Dedifferentiated amniotic fluid mesenchymal stem cell (primary cell): ENCODE results near the gene KLK13.

ENCODE experiments used
- DNase-seq: peaks from one replicate; pipeline ENCODE4 v3.0.0-alpha.2; 2016; ENCODE audit errors: extremely low spot score

KLK13 gene

DNA sequence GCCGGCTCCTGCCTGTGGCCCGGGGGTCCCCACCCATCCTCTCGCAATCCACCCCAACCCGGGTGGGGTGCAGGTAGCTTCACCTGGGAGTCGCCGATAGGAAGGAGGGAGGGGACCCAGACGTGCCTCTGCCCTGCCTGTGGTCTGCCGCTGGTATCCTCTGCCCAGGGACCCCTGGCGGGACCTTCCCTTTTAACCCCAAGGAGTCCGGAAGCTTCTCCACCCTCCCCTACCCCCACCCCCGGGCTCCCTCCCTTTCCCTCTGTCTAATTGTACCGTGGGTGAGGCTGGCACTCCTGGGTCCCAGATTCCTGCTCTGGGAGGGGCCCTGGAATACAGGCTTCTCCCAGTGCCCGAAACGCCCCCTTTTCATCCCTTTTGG lies 45.4 kb downstream of the KLK13 start, which contains the start of gene KLK10:
TSS of gene KLK10 (minus strand) at position 166 of the 382 bp plus-strand sequence. CDS start 579 bp downstream, outside the sequence.
- no peak for DNase-seq

DNA sequence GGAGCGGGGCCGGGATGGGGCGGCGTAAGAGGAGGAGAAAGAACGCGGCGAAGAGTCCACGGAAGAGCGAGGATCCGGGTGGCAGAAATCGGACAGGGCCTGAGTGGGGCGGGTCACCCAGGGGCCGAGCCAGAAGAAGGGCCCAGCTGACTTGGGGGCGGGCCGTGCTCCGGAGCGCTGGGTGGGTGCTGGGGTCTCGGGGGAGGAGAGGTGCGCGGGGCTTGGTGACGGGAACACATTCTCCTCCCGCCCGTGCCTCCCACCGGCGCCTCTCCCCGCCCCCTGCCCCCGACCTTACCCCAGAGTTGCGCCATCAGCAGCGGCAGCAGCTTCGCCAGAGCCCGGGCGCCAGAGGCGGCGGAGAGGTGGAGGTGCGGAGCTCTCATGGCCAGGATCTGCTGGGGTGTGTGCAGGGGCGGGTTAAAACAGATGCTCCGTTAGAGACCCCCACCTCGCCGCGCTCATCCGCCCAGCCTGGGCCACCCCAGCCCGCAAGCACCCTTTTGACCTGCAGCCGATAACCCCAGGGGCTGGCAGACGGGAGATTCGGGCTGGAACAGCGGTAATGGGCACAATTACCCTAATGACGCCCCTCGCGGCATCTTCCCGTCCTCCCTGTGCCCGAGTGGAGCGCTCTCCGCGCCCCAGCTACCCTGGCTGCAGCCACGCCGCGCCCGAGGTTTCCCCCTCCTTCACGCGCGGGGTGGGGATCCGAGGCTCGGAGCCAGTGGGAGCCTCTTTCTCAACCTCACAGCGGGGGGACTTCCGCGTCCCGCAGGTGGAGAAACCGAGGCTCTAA lies 45.9 kb downstream of the KLK13 start:
- no peak for DNase-seq

DNA sequence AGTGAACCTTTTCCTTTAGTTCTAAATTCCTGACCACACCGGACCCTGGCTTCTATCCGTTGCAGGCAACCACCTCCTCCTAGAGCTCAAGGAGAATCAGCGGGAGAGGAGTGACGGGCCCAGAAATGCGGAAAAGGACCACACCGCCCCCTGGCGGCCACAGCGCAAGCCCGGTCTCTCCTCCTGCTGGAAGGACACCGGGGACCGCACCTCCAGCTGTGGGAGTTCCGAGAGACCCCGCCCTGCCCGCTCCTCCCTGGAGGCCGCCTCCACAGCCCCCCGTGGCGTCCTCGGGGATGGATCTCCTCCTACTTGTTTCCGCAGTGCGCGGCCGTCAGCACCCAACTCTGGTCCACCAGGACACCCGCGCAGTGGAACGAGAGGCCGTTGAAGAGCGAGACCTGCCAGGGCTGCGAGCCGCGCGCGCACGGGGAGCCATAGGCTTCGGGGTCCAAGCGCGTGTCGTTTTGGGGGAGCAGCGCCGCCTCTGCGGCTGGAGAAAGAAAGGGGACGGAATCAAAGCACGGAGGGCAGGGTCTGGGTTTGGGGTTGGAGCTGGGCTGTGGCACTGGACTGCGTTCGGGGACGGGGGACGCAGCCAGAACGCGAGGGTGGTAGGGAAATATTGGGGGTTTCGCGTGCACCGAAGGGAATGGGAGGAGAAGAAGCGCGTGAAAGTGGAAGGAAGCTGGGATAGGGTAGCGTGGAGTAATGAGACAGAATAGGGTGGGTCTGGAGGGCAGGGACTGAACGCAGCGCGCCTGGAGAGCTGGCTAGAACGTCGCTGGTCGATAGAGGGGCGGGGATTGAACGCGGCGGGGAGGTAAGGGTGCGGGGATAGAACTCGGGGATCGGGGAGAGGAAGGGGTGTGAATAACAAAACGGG lies 47.9 kb downstream of the KLK13 start:
- no peak for DNase-seq

DNA sequence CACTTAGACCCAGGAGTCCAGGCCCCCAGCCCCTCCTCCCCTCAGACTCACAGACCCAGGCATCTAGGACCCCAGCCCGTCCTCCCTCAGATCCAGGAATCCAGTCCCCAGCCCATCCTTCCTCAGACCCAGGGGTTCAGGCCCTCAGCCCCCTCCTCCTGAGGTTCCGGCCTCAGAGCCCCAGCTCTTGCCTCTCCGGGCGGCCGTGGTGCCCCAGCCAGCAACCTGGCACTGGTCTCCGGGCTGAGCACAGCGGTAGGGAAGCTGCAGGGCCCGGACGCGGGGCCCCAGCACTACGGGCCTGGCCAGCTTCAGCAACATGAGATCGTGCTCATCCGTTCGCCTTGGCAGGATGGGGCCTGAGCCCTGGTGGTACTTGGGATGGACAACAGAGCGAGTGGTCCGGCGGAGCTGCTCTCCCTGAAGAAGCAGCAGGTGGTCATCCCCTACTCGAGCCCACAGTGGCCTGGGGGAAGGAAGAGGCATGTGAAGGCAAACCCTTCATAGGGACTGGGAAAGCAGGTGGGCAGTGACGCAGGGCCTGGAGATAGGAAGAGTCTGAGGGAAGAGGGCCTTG lies 49.1 kb downstream of the KLK13 start:
- no peak for DNase-seq

DNA sequence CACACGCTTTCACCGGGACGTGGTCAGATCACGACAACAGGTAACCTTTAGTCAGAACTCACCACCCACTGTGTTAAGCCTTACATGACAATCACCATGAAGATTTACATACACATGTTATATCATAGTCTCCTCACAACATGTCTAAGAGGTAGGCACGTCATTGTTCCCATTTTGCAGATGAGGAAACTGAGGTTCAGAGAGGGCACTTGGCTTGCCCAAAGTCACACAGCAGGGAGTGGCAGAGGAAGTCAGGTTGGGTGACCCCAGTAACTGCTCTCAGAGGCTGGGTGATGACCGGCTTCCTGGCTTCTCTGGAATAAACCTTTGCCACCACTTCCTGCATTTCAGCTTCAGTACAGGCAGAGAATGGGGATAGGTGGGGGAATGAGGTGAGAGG lies 50.6 kb downstream of the KLK13 start:
- DNase-seq = no peak

DNA sequence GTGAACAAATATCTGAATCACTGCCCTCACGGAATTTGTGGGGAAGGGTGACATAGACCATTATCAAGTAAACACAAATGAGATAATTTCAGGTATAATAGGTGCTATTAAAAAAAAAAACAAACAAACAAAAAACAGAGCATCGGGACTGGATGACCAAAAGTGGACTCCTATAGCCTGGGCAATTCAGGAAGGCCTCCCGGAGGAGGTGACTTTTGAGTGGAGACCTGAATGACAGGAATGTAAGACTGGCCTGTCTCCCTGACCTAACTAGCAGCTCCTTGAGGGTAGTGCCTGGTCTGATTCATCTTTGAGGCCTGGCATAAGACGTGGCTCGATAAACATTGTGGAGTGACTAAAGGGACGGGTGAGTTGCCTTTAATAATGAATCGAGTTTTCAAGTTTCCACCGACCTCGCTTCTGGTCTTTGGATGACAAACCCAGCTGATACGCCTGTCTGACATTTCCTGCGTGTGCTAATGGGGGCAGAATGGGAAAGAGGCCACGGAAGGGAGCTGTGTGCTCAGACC lies 52.2 kb downstream of the KLK13 start:
- DNase-seq = no peak

DNA sequence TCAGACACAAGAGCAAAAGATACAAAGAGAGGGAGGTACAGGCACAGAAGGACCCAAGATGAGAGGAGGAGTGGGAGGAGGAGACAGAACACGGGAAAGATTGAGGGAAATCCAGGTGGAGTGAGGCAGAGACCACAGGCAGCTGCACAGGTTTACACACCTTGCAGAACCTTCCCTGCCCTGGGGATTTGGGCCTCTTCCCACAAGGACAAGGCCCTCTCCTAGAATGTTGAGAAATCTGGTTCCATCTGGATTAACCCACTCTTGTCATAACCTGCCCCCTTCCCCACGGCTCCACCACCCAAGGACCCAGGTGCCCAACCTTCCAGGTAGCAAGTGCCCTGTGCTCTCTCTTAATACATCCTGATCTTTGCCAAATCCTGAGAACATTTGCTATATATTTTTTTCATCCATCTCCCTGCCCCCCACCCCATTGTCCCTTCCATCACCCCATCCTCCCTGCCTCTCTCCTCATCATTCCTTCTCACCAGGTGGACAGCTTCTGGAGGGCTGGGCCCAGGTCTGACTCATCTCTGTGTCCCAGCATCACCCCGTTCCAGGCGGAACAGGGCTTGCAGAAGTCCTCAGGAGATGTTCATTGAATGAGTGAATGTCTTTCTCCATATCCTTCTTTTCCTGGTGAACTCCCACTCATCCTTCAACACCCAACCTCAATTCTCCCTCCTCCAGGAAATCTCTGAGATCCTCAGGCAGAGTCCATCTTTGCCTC lies 54.7 kb downstream of the KLK13 start:
- DNase-seq = no peak

DNA sequence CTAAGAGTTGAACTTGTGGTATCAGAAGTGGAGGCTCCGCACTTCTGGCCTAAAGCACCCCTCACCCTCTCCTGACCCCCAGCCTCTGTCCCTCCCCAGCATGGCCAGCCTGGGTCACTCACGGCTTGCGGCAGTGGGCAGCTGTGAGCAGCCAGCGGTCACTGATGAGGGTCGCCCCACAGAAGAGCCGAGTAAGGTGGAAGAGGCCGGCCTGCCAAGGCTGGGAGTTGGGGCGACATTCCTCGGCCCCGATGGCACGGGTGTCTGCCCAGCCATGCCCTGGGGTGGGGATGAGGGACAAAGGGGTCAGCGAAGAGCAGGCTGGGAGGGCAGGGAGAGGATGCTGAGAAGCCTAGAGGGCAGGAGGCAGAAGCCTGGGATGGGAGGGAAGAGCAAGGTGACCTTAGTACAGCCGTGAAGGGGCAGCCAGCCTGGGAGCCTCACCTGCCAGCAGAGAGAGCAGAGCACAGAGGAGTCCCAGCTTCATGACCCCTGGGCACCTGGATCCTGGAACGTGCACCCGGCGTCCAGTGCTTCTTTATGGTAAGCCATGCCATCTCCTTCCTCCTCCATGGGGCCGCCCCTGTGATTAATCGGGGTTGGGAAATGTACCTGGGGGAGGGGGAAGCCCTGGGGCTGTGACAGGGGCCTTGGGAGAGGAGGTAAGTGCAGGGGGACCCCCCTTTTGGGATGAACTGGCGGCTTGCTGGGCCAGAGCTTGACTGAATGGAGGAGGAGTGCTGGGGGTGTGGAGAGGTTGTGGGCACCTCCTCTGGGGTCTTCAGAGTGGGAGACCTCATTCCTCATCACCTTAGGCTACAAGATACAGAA lies 55.6 kb downstream of the KLK13 start:
- no peak for DNase-seq

DNA sequence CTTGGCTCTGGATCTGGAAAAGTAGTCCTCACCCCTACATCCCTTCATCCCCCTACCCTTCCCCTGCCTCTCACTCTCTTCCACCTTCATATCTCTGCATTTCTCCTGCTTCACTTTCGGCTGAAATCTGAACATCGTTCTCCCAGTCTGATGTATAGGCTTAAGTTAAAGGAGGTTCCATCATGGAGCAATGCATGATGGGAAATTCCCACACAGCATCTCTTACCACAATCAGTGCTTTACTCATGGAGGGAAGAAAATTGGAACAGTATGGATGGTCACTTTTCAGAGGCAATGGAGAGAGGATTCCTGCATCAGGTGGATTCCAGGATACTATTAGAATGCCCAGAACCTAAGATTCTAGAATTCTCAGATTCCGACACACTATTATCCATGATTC lies 57.4 kb downstream of the KLK13 start:
- no peak for DNase-seq

DNA sequence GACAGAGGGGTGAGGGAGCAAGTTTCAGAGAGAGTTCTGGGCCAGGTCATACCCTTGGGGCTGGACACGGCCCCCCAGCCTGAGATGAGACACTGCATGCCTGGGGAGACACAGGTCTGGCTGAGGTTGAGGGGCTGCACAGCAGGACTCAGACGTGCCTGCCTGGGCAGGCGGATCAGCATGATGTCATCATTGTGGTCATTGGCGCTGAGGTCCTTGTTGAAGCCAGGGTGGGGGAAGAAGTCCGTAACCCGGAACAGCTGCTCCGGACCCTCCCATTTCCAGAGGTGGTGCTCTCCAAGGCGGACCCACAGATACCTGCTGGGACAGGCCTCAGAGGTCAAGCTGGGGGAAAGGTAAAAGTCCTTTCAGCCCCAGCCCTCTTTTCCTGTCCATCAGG lies 58.5 kb downstream of the KLK13 start:
- no peak for DNase-seq
